HG03354 (cell line): Measurements from ENCODE around the gene CCL7.
"Not testable (repeated sequence)": the region's sequence is repeated elsewhere in the genome, so short reads cannot be mapped to it uniquely, and the experiment has no call there.

Experiments
- ATAC-seq: cut with Tn5 transposase; IDR thresholded peaks from one replicate; pipeline ENCODE4 v1.9.1; 2021; ENCODE audit warnings: mild to moderate bottlenecking; ENCODE audit not compliant: unreplicated experiment, poor library complexity, severe bottlenecking

Gene CCL7

DNA sequence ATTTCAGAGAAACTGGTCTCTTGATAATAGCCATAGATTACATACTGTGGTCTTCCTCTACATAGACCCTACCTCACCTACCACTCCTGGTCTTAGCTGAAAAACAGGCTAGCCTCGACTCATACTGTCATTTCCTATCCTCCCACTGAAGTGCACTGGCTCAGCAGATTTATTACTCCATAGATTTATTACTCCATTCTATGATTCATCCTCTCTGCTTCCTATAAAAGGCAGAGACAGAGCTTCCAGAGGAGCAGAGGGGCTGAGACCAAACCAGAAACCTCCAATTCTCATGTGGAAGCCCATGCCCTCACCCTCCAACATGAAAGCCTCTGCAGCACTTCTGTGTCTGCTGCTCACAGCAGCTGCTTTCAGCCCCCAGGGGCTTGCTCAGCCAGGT is at the start of gene CCL7:
TSS of gene CCL7 (plus strand) at position 253 of the 400 bp plus-strand sequence. CDS start at position 323, 70 bp downstream.
- ATAC-seq = no peak

DNA sequence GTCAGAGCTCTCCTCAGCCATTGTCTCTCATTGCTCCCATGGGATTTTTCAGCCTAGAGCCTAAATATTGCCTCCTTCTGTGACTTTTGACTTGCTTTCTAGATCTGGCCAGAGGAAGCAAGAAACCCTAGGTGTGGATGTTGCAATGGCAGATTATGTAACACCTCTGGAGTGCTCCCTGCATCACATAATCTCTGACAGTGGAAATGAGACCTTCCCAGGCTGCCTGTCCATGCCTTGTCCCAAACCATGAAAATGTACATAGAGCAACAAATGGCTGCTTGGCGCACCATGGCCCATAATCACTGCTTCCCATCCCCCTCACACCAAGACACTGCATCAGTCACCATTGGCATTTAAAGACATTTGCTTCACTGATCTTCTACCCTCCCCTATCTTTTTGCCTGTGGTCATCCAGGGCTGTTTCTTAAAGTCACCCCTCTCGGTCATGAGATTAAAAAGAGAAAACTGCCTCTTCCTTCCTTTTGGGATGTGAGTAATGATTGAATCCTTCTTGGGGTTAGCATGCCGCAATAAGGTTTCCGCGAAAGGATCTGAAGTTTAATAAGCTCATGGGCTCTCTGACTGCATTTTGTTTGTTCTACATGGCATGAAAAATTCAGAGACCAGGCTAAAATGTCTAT is 49.1 kb upstream of the CCL7 start:
- no peak for ATAC-seq

DNA sequence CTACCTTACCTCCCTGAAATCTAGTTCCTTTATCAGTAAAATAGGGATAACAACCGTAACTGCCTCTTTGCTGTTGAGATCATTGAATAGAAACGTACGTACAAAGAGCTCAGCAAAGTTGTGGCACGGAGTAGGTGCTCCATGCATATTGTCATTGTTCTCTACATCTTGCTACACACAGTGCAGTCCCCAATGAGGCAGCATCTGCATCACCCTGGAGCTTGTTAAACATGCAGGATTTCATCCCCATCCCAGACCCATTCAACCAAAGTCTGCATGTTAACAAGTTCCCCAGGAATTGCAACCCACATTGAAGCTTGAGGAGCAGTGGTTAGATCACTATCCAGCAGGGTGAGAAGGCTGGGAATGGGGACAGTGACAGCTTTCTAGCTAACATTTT is 48.6 kb upstream of the CCL7 start:
- ATAC-seq = no peak

DNA sequence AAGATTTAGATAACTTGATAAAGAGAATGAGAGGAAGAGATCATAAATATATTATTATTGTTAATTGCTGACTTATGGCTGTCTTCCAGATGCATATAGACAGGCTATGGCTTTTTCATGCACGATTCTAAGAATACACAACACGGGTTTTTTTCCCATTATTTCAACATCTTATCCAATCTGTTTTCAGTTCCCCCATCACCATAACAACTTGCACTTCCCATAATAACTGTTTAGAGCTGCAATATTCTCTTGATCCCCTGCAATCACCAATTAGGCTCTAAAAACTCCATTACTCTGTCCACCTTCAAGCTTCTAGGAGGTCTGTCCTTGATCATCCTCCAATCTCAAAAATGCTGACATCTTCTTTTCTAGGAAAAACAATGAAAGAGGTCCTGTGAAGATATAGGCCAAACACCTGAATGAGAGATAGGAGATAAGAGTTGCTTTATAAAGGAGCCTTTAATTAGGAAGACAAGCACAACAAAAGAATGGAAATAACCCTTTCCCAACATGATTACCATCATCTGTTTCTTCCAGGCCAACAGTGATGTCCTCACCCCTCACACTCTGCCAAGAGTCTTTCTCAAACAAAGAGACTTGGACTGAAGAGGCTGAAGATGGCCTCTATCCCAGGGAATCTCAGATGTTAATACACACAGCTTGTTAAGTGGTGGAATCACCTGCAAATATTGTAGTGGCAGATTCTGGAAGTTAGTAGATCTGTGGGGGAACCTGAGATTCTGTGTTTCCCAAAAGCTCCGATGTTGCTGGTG is 47.1 kb upstream of the CCL7 start:
- no peak for ATAC-seq

DNA sequence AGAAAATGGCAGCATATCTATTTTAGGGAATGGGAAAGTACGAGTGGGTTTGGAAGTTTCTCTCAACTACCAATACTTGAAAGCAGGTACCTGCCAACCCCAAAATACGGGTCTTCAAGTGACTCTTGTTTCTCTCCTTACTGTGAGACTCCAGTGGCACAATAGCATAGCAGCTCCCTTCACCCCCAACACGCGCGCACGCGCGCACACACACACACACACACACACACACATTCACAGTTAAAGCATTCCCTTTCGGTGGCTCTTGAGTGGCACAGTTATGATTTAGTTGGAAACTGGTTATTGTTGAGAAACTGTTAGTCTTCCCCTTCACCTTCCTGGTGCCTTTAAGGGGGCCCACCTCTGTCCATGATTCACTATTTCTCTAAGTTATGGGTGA is 45.0 kb upstream of the CCL7 start:
- ATAC-seq = no peak

DNA sequence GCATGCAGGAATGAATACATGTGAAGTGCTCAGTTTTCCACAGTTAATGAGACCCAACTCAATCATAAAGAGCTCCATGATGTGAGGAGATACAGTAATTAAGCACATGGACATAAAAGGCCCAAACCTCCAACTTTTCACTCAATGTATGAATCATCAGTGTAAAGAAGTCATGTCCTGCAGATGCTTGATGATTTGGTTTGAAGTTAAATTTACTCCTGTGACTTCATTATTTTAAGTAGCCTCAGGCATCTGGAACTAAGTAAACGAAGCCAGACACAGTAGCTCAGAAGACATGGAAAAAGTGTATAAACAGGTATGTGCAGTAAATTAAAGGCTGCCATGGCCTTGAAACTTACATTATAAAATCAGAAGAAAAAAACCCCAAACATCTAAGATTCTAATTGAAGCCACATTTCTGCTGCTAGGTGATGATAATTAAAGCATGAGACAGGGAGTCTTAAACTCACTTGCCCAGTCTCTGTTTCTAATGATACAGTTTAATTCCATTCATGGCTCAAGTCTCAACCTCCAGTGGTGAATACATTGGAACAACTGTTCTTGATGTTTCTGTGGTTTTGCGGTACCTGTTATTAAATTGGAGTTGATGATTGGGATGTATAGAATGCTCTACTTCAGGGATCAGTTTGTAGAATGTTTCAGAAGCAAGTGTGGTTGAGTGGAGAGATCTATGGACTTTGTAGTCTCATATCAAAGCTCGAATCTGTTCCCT is 43.8 kb upstream of the CCL7 start:
- ATAC-seq = no peak

DNA sequence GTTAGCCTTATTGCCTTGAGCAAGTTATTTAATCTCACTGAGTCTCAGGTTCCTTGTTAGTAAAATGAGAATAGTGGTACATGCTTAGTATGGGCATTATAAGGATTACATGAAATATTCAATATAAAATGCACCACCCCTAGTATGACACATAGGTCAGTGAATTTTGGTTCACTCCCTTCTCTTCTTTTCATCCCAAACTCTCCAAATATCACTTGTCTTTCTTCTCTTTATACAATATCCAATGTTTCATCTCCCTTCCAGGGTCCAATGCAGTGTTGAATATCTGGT is 43.3 kb upstream of the CCL7 start:
- no peak for ATAC-seq

DNA sequence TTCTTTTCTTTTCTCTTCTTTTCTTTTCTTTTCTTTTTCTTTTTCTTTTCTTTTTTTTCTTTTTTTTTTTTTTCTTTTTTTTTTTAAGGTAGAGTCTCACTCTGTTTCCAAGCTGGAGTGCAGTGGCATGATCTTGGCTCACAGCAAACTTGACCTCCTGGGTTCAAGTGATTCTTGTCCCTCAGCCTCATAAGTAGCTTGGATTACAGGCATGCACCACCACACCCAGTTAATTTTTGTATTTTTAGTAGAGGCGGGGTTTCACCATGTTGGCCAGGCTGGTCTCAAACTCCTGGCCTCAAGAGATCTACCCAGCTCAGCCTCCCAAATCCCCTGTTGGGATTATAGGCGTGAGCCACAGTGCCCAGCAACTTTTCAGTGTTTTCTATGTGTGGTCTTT is 42.7 kb upstream of the CCL7 start:
- ATAC-seq = not testable (repeated sequence)

DNA sequence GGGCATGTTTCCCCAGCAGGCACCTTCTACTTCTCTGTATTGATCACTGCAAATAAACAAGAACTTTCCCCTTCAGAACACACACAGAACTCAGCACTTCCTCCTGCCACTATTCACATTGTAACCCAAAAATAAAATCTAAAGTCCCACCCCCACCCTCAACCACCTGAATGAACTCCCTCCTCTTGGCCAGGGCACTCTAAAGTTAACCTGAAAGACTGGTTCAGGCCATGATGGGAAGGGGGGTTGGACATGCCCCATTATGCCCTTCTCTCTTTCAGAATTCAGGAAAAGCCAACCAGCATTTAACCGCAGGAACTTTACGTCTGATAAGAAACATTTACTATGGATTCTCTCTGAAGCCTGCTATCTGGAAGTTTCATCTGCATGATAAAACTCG is 42.3 kb upstream of the CCL7 start:
- no peak for ATAC-seq

DNA sequence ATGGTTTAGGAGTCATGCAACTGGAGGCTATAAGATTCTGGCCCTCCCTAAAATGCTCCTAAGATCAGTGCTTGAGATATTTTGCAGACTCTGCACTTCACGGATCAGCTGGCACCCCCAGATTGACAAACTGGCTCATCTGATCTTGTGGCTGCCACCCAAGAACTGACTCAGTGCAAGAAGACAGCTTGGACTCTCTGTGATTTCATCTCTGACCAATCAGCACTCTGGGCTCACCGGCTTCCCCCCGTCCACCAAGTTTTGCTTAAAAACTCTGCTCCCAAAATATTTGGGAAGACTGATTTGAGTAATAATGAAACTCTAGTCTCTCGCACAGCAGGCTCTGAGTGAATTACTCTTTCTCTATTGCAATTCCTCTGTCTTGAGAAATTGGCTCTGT is 41.2 kb upstream of the CCL7 start:
- no peak for ATAC-seq

DNA sequence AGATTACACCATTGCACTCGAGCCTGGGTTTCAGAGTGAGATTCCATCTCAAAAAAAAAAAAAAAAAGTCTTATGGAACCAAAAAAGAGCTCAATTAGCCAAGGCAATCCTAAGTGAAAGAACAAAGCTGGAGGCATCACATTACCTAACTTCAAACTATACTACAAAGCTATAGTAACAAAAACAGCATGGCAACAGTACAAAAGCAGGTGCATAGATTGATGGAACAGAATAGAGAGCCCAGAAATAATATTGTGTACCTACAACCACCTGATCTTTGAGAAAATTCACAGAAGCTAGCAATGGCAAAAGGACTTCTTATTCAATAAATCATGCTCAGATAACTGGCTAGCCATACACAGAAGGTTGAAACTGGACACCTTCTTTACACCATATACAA is 39.7 kb upstream of the CCL7 start:
- no peak for ATAC-seq

DNA sequence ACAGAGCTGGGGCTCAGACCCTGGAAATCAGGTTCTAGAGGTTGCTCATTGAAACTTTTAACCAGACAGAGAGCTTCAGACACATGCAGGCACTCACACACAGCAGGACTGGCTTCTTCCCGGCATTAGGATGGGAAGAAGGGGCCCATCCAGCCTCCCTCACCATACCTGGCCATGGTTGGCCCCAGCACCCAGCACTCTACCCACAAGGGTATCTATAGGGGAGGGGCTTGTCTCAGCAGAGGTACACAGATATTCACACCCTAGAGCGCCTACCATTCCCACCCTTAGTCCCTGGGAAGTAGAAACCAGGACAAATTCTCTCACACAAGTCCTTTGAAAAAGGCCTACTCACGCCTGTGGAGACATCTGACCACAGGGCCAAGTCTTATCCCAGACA is 35.4 kb upstream of the CCL7 start:
- no peak for ATAC-seq

DNA sequence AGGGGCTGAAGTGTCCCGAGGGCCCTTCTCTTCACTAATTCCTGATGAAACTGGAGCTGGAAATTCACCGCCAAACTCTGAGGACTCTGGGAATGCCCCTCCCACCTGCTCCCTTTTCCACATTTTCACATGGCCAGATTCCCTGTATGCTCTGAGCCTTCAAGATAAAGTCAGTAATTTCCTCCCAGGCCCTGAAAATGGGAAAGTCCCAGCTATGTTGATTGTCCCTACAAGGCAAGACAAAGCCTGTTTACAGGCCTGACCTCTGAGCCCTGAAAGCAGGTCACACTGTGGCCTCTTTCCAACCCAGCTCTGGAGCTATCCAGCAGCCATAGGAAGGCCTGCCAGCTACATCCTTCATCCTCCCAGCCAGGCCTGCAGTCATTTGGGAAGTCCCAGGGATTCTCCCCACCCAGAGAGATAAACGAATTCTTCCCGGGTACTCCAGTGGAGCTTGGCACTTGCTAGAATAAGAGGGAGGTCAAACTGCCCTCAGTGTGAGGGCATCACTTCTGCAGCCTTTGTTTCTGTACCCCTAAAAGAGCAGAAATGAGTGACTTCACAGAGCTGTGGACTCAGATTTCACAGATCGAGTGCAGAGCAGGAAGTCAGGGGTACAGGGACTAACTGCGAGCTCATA is 34.5 kb upstream of the CCL7 start:
- ATAC-seq = no peak

DNA sequence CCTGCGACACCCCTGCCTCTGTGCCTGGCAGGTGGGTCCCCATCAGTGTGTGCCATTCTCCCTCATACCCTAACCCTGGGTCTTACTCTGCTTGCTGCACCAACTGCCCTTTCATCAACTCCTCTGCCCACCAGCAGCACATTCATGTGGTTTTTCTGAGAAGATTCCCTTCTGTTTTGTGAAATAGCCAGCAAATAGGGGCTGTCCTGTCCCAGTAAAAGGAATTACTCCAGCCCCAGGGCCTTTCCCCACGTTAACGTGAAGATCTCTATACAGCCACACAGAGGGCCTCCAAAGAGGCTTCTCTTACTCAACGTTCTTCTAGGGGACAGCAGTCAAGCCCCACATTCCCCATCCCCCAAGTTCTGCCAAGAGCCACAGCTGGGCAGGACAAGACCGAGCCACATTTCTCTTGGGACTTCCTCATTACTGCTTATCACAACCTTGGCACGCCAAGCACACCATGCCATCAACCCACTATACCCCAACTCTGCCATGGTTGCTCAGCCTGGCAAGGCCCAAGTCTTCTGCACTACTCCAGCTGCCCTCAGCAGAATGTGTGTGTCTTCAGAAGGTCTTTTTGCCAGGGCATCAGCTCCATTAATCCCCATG is 33.6 kb upstream of the CCL7 start:
- no peak for ATAC-seq

DNA sequence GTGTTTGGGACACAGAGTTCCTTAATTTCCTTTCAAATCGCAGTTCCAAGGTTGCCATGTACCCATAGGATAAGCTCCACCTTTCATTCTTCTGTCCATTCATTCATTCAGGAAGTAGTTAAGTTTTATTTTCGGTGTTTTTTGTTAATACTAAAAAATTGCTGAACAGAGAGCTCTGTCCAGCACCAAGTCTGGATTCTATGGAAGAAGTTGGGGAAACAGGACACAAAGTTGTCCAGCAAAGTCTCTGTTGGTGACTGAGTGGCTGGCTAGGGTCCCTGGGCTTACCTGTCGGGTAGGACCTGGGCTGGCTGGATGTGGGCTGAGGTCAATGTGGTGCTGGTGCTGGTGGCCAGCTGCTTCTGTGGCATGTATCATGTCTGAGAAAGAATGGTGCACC is 32.6 kb upstream of the CCL7 start:
- ATAC-seq = no peak

DNA sequence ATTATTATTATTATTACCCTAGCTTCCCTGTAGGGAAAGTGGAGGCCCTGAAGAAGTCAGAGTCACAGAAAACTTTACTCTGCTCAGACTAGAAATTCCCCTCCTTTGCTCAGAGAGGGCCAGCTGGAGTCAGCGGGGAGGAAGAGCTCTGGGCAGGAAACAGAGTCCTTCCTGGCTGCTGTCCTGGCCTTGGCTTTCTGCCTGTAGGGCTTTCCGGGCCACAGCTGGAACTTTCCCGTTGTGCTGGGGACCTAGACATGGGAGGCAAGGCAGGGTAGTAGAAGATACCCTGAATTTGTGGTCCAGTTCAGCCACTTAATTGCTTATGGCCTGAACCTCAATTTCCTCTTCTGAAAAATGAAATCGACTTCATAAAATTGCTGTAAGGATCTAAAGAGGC is 29.0 kb upstream of the CCL7 start:
- no peak for ATAC-seq

DNA sequence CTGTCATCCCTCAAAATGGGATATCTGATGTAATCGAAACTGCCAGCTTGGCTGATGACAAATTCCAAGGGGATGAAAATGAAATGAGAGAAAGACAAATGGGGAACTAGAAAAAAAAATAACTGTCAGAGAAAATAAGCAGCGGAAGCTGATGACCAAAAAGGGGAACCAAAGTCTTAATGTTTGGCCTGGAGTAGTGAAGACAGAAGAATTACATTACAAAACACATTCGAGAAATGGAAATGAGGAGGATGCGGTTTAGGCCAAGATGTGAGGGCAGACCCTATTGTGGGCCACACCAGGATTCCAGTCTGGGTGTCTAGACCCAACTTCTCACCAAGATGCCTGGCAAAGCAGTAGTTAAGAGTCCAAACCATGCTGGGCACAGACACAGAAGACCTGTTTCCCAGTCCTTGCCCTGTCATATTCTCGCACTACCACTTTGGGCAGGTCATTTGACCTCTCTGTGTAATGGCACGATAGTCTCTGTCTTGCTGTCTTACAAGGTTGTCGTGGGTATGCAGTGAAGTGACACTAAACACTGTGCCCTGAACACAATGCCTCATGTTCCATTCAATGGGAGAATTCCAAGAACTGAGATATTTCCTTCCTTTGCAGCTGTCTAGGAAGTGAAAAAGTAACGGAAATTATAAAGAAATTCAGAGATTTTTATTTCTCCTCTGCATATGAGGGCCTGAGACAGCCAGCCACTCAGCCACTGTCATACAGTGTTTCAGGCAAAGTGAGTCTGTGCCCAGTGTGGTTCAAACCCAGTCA is 27.2 kb upstream of the CCL7 start:
- ATAC-seq = no peak

DNA sequence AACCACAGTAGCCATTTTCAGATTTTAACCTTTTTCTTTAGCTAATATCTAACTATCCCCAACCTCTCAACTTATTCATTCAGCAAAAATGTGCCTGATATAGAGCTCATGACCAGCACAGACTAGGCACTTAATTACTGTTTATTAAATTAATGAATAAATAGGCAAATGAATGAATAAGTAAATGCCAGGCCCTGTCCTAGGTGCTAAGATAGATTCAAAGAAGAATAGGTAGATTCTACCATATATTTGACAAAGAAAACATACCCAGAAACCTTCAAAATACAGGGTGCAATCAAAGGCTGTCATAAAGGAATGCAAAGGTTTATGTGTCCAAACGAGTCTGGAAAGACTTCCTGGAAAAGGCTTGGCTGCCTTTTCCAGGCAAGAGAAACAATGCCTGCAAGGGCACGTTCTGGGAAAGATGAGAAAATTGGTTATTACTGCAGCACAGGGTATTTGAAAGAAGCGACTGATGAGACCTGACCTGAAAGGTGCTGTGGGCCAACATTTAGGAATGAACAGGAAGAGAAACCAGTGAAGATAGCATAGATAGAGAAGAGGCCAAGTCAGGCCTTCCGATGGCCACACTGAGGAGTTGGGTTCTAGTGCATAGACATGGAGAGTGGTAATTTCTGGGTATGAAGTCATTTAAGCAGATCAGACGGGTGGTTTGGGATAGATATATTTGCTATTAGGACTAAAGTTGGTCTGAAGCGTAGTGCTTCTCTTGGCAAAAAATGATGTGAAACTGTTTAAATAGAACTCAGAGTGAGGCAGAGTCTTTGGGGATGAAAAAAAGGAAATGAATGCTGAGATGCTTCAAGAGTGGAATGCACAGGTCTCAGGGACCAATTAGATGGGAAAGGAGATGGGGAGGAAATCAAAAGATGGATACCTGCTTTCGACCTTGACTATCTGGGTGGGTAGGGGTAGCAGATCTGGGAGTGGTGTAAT is 26.4 kb upstream of the CCL7 start:
- ATAC-seq = no peak
